K562 (cell line): ENCODE measurements around the gene RSPH1. TPM values are rescaled to one million over a fixed set of nuclear protein-coding genes. Genes with fewer than 3 reads are reported as not detected.

Experiments used
- CBFA2T2 ChIP-seq: fragments of 450-650 bp; conservative IDR thresholded peaks from 2 replicates; pipeline ENCODE4 v1.6.1; 2017; ENCODE audit warnings: mild to moderate bottlenecking
- CHD1 ChIP-seq: fragments of 200-600 bp; sonication (generic); IDR thresholded peaks from one replicate; pipeline ENCODE4 v1.6.1; 2012; ENCODE audit warnings: mild to moderate bottlenecking, moderate library complexity, low read length, inconsistent platforms
- CREM ChIP-seq: IDR thresholded peaks from 2 replicates; pipeline ENCODE4 v1.6.1; 2014; ENCODE audit warnings: antibody characterized with exemption, low read depth
- FIP1L1 ChIP-seq: fragments of 200-400 bp; formaldehyde crosslinking; IDR thresholded peaks from 2 replicates; pipeline ENCODE4 v1.6.1; 2018; ENCODE audit warnings: mild to moderate bottlenecking, low read depth, low read length; ENCODE audit not compliant: poor library complexity, severe bottlenecking
- IRF2 ChIP-seq: sonication (generic); formaldehyde crosslinking; IDR thresholded peaks from 2 replicates; pipeline ENCODE4 v1.8.1; 2022; ENCODE audit warnings: mild to moderate bottlenecking, missing genetic modification reagents
- MTA3 ChIP-seq: fragments of 450-650 bp; formaldehyde crosslinking; IDR thresholded peaks from 2 replicates; pipeline ENCODE4 v1.6.1; 2017; ENCODE audit warnings: mild to moderate bottlenecking, borderline replicate concordance
- PRPF4 ChIP-seq: fragments of 200-400 bp; formaldehyde crosslinking; IDR thresholded peaks from one replicate; pipeline ENCODE4 v1.6.1; 2017; ENCODE audit warnings: low read length, low read depth, mild to moderate bottlenecking; ENCODE audit not compliant: insufficient read depth, poor library complexity, severe bottlenecking
- RCOR1 ChIP-seq, 2 experiments: IDR thresholded peaks; 2 replicates each; pipeline ENCODE4 v1.6.1; 2012; ENCODE audit warnings: low read depth in 2 of 2, low read length in 2 of 2, borderline replicate concordance in 1 of 2, improper control_type of control experiment in 1 of 2
- SP1 ChIP-seq: sonication (generic); formaldehyde crosslinking; IDR thresholded peaks from 2 replicates; pipeline ENCODE4 v1.8.1; 2022; ENCODE audit warnings: mild to moderate bottlenecking, missing genetic modification reagents
- TCF7L2 ChIP-seq: fragments of 150-350 bp; IDR thresholded peaks from 2 replicates; pipeline ENCODE4 v1.6.1; 2016; ENCODE audit warnings: low read depth, mild to moderate bottlenecking, low read length, moderate library complexity
- YY1 ChIP-seq, 3 experiments: IDR thresholded peaks; 2 replicates each; pipeline ENCODE4 v1.6.1; 2011; ENCODE audit warnings: low read length in 2 of 3, mild to moderate bottlenecking in 2 of 3, moderate library complexity in 2 of 3, borderline replicate concordance in 1 of 3, control low read depth in 1 of 3, low read depth in 1 of 3; ENCODE audit not compliant: insufficient read depth in 3 of 3, insufficient replicate concordance in 2 of 3, control insufficient read depth in 1 of 3, insufficient read length in 1 of 3; ENCODE audit errors: extremely low read depth in 1 of 3
- ZC3H8 ChIP-seq: fragments of 450-650 bp; IDR thresholded peaks from 2 replicates; pipeline ENCODE4 v1.6.1; 2017
- ZNF232 ChIP-seq: sonication (generic); formaldehyde crosslinking; IDR thresholded peaks from 2 replicates; pipeline ENCODE4 v1.8.0; 2022; ENCODE audit warnings: mild to moderate bottlenecking, missing genetic modification reagents
- ZNF707 ChIP-seq: fragments of 250-450 bp; sonication (Bioruptor Pico); conservative IDR thresholded peaks from 2 replicates; pipeline ENCODE4 v1.8.0; 2022; ENCODE audit warnings: inconsistent platforms, mild to moderate bottlenecking, moderate library complexity
- ZNF76 ChIP-seq: fragments of 250-450 bp; sonication (Bioruptor Pico); IDR thresholded peaks from 2 replicates; pipeline ENCODE4 v1.4.0; 2020; ENCODE audit warnings: mild to moderate bottlenecking, moderate library complexity, borderline replicate concordance
- polyA plus RNA-seq, 8 experiments: library from polyadenylated mRNA; depleted of rRNA in 4 of 8; stranded (reverse) in 5 of 8; unstranded in 3 of 8; fragments of >200 nt; fragmentation: Nextera tagmentation in 2 of 8; fragmentation: Illumina TruSeq in 1 of 8; extraction: Ambion mirVana in 2 of 8; extraction: Trizol in 1 of 8; gene quantifications; 2 replicates each; pipeline versions ENCODE4 v1.2.1 to v1.2.3, GENCODE V29; 2011 to 2014; ENCODE audit warnings: inconsistent platforms in 1 of 8, missing spikeins in 1 of 8
- total RNA-seq, 7 experiments: library from RNA; depleted of rRNA in 6 of 7; stranded (reverse); fragments of >200 nt in 6 of 7; fragmentation: Illumina TruSeq in 2 of 7; extraction: Trizol in 2 of 7; gene quantifications; 2 replicates each; pipeline versions ENCODE4 v1.2.1 to v1.2.3, GENCODE V29; 2011 to 2021; ENCODE audit warnings: low replicate concordance in 1 of 7
- TF ChIP-seq, protein P1 (sequence below): fragments of 250-450 bp; sonication (Bioruptor Pico); IDR thresholded peaks from 2 replicates; pipeline ENCODE4 v1.4.0; 2020; ENCODE audit warnings: mild to moderate bottlenecking, moderate library complexity
- TF ChIP-seq, protein P2 (sequence below): fragments of 450-650 bp; IDR thresholded peaks from 2 replicates; pipeline ENCODE4 v1.7.1; 2018; ENCODE audit warnings: mild to moderate bottlenecking, low read depth; ENCODE audit not compliant: partially characterized antibody
- TF ChIP-seq, protein P3 (sequence below): sonication (generic); formaldehyde crosslinking; IDR thresholded peaks from 2 replicates; pipeline ENCODE4 v1.8.1; 2023; ENCODE audit warnings: mild to moderate bottlenecking, missing genetic modification reagents, moderate library complexity
- TF ChIP-seq, protein P4 (sequence below): sonication (generic); formaldehyde crosslinking; IDR thresholded peaks from 2 replicates; pipeline ENCODE4 v1.8.0; 2022; ENCODE audit warnings: missing genetic modification reagents, mild to moderate bottlenecking, moderate library complexity, borderline replicate concordance
- TF ChIP-seq, protein P5 (sequence below): IDR thresholded peaks from 3 replicates; pipeline ENCODE4 v1.6.1; 2011; ENCODE audit warnings: borderline replicate concordance, mild to moderate bottlenecking; ENCODE audit not compliant: insufficient read length, insufficient read depth

RSPH1 gene
- total and polyA plus RNA-seq, 9 of the 15 experiments (the other 6 are each of a cell fraction or from before 2014, with no cell fraction given) = 0.17 TPM; not detected in 8

DNA sequence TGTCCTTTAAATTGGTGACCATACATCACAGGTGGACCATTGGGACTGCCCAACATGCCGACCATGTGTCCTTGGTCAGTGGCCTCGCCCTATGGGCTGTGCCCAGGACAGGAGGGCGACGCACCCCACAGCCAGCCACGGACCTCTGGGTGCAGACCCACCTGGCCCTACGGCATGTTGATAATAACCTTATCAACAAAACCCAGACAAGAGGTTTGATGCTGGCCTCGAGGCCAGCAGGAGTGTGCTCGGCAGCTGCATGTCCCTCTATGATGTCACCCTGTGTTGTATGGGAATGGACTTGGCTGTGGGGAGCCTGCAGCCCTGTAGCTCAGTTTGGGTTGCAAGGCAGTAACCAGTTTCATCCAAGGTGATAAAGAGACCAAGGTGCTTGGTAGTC is 49.7 kb upstream of the RSPH1 start (continued):
- TF ChIP-seq YY1 (IDR thresholded peaks at IDR 0.05; ENCODE audit: borderline replicate concordance in 1 of 3, control insufficient read depth in 1 of 3, extremely low read depth in 1 of 3, insufficient read depth in 3 of 3, insufficient read length in 1 of 3, insufficient replicate concordance in 2 of 3, low read depth in 1 of 3, low read length in 2 of 3) = no peak
- no peak for TF ChIP-seq CREM
- no peak for TF ChIP-seq SP1 (CRISPR knock-in tag)
- no peak for TF ChIP-seq ZC3H8
- no peak for TF ChIP-seq FIP1L1
- peak; percentile 88 for TF ChIP-seq CBFA2T2
- no peak for TF ChIP-seq CHD1
- TF ChIP-seq, protein P1, sequence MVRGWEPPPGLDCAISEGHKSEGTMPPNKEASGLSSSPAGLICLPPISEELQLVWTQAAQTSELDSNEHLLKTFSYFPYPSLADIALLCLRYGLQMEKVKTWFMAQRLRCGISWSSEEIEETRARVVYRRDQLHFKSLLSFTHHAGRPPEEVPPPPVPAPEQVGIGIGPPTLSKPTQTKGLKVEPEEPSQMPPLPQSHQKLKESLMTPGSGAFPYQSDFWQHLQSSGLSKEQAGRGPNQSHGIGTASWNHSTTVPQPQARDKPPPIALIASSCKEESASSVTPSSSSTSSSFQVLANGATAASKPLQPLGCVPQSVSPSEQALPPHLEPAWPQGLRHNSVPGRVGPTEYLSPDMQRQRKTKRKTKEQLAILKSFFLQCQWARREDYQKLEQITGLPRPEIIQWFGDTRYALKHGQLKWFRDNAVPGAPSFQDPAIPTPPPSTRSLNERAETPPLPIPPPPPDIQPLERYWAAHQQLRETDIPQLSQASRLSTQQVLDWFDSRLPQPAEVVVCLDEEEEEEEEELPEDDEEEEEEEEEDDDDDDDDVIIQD (CRISPR knock-in tag) = no peak
- TF ChIP-seq, protein P2, sequence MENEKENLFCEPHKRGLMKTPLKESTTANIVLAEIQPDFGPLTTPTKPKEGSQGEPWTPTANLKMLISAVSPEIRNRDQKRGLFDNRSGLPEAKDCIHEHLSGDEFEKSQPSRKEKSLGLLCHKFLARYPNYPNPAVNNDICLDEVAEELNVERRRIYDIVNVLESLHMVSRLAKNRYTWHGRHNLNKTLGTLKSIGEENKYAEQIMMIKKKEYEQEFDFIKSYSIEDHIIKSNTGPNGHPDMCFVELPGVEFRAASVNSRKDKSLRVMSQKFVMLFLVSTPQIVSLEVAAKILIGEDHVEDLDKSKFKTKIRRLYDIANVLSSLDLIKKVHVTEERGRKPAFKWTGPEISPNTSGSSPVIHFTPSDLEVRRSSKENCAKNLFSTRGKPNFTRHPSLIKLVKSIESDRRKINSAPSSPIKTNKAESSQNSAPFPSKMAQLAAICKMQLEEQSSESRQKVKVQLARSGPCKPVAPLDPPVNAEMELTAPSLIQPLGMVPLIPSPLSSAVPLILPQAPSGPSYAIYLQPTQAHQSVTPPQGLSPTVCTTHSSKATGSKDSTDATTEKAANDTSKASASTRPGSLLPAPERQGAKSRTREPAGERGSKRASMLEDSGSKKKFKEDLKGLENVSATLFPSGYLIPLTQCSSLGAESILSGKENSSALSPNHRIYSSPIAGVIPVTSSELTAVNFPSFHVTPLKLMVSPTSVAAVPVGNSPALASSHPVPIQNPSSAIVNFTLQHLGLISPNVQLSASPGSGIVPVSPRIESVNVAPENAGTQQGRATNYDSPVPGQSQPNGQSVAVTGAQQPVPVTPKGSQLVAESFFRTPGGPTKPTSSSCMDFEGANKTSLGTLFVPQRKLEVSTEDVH = no peak
- TF ChIP-seq, protein P3, sequence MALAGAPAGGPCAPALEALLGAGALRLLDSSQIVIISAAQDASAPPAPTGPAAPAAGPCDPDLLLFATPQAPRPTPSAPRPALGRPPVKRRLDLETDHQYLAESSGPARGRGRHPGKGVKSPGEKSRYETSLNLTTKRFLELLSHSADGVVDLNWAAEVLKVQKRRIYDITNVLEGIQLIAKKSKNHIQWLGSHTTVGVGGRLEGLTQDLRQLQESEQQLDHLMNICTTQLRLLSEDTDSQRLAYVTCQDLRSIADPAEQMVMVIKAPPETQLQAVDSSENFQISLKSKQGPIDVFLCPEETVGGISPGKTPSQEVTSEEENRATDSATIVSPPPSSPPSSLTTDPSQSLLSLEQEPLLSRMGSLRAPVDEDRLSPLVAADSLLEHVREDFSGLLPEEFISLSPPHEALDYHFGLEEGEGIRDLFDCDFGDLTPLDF (CRISPR knock-in tag) = no peak
- TF ChIP-seq ZNF707 (CRISPR knock-in tag) = no peak
- no peak for TF ChIP-seq TCF7L2
- no peak for TF ChIP-seq IRF2 (CRISPR knock-in tag)
- TF ChIP-seq, protein P4, sequence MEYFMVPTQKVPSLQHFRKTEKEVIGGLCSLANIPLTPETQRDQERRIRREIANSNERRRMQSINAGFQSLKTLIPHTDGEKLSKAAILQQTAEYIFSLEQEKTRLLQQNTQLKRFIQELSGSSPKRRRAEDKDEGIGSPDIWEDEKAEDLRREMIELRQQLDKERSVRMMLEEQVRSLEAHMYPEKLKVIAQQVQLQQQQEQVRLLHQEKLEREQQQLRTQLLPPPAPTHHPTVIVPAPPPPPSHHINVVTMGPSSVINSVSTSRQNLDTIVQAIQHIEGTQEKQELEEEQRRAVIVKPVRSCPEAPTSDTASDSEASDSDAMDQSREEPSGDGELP (CRISPR knock-in tag) = peak; percentile 58; the same call in 1 of the 2 replicates
- TF ChIP-seq MTA3 = no peak
- TF ChIP-seq PRPF4 = no peak
- 0 out of 2 replicates have a peak, but pooled peaks have one; percentile 22 for TF ChIP-seq ZNF76 (CRISPR knock-in tag)
- TF ChIP-seq ZNF232 (CRISPR knock-in tag) = peak; percentile 60; the same call in 1 of the 2 replicates
- no peak for TF ChIP-seq RCOR1 (IDR thresholded peaks at IDR 0.05; ENCODE audit: borderline replicate concordance in 1 of 2, low read depth in 2 of 2, low read length in 2 of 2)
- TF ChIP-seq, protein P5, sequence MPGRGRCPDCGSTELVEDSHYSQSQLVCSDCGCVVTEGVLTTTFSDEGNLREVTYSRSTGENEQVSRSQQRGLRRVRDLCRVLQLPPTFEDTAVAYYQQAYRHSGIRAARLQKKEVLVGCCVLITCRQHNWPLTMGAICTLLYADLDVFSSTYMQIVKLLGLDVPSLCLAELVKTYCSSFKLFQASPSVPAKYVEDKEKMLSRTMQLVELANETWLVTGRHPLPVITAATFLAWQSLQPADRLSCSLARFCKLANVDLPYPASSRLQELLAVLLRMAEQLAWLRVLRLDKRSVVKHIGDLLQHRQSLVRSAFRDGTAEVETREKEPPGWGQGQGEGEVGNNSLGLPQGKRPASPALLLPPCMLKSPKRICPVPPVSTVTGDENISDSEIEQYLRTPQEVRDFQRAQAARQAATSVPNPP = no peak
